B cell (primary cell): ENCODE measurements around the gene MLLT3. TPM values are rescaled to one million over a fixed set of nuclear protein-coding genes. Genes with fewer than 3 reads are reported as not detected.
A peak's percentile ranks its signal among the peaks of the same experiment; 100 is the strongest.

Source experiments
- ATAC-seq: fragments of 200-7000 bp; cut with Tn5 transposase; one replicate; pipeline ENCODE4 v1.10.0; 2021; ENCODE audit warnings: low read depth, mild to moderate bottlenecking, moderate number of reproducible peaks, moderate library complexity
- CTCF ChIA-PET: fragments of 350-600 bp; sonication (Branson Sonifier 250); formaldehyde crosslinking; loops from one replicate; lab custom pipeline; 2021; ENCODE audit warnings: antibody characterized with exemption, inconsistent platforms; lab: Charles Lee
- POLR2A ChIA-PET: fragments of 350-600 bp; sonication (Branson Sonifier 250); formaldehyde crosslinking; loops from one replicate; lab custom pipeline; 2021; ENCODE audit warnings: antibody characterized with exemption; lab: Charles Lee
- DNase-seq: peaks from one replicate; pipeline ENCODE4 v3.0.0; 2013
- H2AFZ ChIP-seq: 2 replicates; pipeline ENCODE4 v1.6.1; 2012; ENCODE audit warnings: mild to moderate bottlenecking, low read depth, low read length; ENCODE audit not compliant: insufficient read depth, poor library complexity, severe bottlenecking
- H3K27ac ChIP-seq, 2 donors: 1 replicate in 1 of 2; 2 replicates in 1 of 2; pipeline ENCODE4 v1.5.1; 2012 to 2013; ENCODE audit warnings: low read length in 2 of 2, mild to moderate bottlenecking in 2 of 2, moderate library complexity in 1 of 2
- H3K27me3 ChIP-seq, 4 experiments: fragments of 200-600 bp in 1 of 4; sonication (generic) in 1 of 4; replicated peaks in 1 of 4; 1 replicate in 2 of 4; 2 replicates in 2 of 4; pipeline versions ENCODE4 v1.6.1 to v1.7.0; 2013 to 2016; ENCODE audit warnings: low read length in 3 of 4, mild to moderate bottlenecking in 2 of 4, mixed read lengths in 1 of 4, moderate library complexity in 1 of 4; ENCODE audit not compliant: insufficient read depth in 4 of 4, control insufficient read depth in 3 of 4; ENCODE audit errors: control extremely low read depth in 1 of 4
- H3K36me3 ChIP-seq, 2 experiments: replicated peaks in 1 of 2; 1 replicate in 1 of 2; 2 replicates in 1 of 2; pipeline versions ENCODE4 v1.6.1 to v1.7.1; 2013; ENCODE audit warnings: low read length in 1 of 2; ENCODE audit not compliant: insufficient read depth in 2 of 2, control insufficient read depth in 1 of 2; ENCODE audit errors: control extremely low read depth in 1 of 2, extremely low read depth in 1 of 2
- H3K4me1 ChIP-seq, 2 donors: fragments of 200-600 bp in 1 of 2; sonication (generic) in 1 of 2; 1 replicate in 1 of 2; 2 replicates in 1 of 2; pipeline versions ENCODE4 v1.5.1 to v1.6.1; 2013 to 2017; ENCODE audit warnings: low read length in 2 of 2; ENCODE audit not compliant: control insufficient read depth in 2 of 2, insufficient read depth in 2 of 2
- H3K4me2 ChIP-seq: replicated peaks from 2 replicates; pipeline ENCODE3; 2012; ENCODE audit warnings: mild to moderate bottlenecking, low read depth, low read length; ENCODE audit not compliant: poor library complexity, severe bottlenecking
- H3K4me3 ChIP-seq, 5 experiments: fragments of 200-600 bp in 1 of 5; sonication (generic) in 1 of 5; 1 replicate in 3 of 5; 2 replicates in 2 of 5; pipeline versions ENCODE4 v1.5.1 to v1.7.0; 2011 to 2016; ENCODE audit warnings: low read length in 4 of 5, mild to moderate bottlenecking in 4 of 5, low read depth in 2 of 5, control low read depth in 1 of 5, moderate library complexity in 1 of 5; ENCODE audit not compliant: insufficient read depth in 1 of 5; ENCODE audit errors: control extremely low read depth in 1 of 5, extremely low read depth in 1 of 5
- H3K79me2 ChIP-seq: fragments of 200-600 bp; sonication (generic); one replicate; pipeline ENCODE4 v1.6.0; 2016; ENCODE audit warnings: low read length; ENCODE audit not compliant: control insufficient read depth, insufficient read depth
- H3K9ac ChIP-seq: fragments of 200-600 bp; sonication (generic); 2 replicates; pipeline ENCODE4 v1.6.1; 2017; ENCODE audit warnings: mild to moderate bottlenecking, low read length, moderate library complexity
- H3K9me3 ChIP-seq, 3 donors: one replicate each; pipeline versions ENCODE4 v1.6.1 to v1.7.1; 2013; ENCODE audit warnings: low read length in 2 of 3; ENCODE audit not compliant: control insufficient read depth in 2 of 3, insufficient read depth in 1 of 3; ENCODE audit errors: control extremely low read depth in 1 of 3
- H4K20me1 ChIP-seq: 2 replicates; pipeline ENCODE4 v1.6.0; 2012; ENCODE audit warnings: mild to moderate bottlenecking, low read length; ENCODE audit not compliant: insufficient read depth, control insufficient read depth, poor library complexity, severe bottlenecking
- H3K27ac Mint-ChIP-seq: one replicate; pipeline ENCODE4 v1.8.0; 2021; ENCODE audit warnings: mixed read lengths
- H3K27me3 Mint-ChIP-seq: one replicate; pipeline ENCODE4 v1.8.0; 2021; ENCODE audit warnings: mixed read lengths
- H3K4me1 Mint-ChIP-seq: one replicate; pipeline ENCODE4 v1.8.0; 2021; ENCODE audit warnings: mixed read lengths
- H3K4me3 Mint-ChIP-seq: one replicate; pipeline ENCODE4 v1.8.0; 2021; ENCODE audit warnings: mixed read lengths
- H3K9me3 Mint-ChIP-seq: one replicate; pipeline ENCODE4 v1.8.0; 2022; ENCODE audit warnings: mixed read lengths; ENCODE audit not compliant: insufficient read depth
- CTCF ChIP-seq: fragments of 200-600 bp; IDR thresholded peaks from one replicate; pipeline ENCODE4 v1.8.0; 2022; ENCODE audit warnings: antibody characterized with exemption, mild to moderate bottlenecking
- EZH2 ChIP-seq: IDR thresholded peaks from 2 replicates; pipeline ENCODE4 v1.6.1; 2012; ENCODE audit warnings: borderline replicate concordance, low read depth, mild to moderate bottlenecking, moderate library complexity, low read length; ENCODE audit not compliant: insufficient read depth, poor library complexity, severe bottlenecking
- WGBS: methylation state at CpG from one replicate; pipeline ENCODE4 v1.1.5; 2013; ENCODE audit warnings: missing lambda C conversion rate; ENCODE audit not compliant: insufficient coverage; 5-methylcytosine and 5-hydroxymethylcytosine counted together
- intact Hi-C: fragments of 100-400 bp; cut with micrococcal nuclease; formaldehyde crosslinking; loops from one replicate; pipeline ENCODE4 v1.10.0; 2022
- polyA minus RNA-seq: library from RNA; depleted of rRNA, polyadenylated mRNA; stranded (reverse); fragments of >200 nt; gene quantifications from 2 replicates; pipeline ENCODE4 v1.2.3, GENCODE V29; 2012
- polyA plus RNA-seq: library from polyadenylated mRNA; depleted of rRNA; stranded (reverse); fragments of >200 nt; gene quantifications from 2 replicates; pipeline ENCODE4 v1.2.3, GENCODE V29; 2012
- total RNA-seq, 2 donors: library from RNA; stranded (reverse); fragments of 120-200 nt in 1 of 2; gene quantifications; 1 replicate in 1 of 2; 2 replicates in 1 of 2; pipeline versions ENCODE4 v1.2.3 to v1.2.4, GENCODE V29; 2013 to 2022

MLLT3 gene
- total RNA-seq (3.2 and 3.4 TPM in 2 replicates), polyA plus RNA-seq (3.6 and 3.8 TPM in 2 replicates), polyA minus RNA-seq (3.5 and 6.1 TPM in 2 replicates)
- 10.6 TPM for total RNA-seq (2013)

- Histone ChIP-seq H4K20me1 (no peaks in the 10 kb centered on the region), H3K4me2 (peak within 1 kb of the TSS; percentile 96), H3K27ac (peak within 1 kb of the TSS; percentile 25 to 40), H3K4me1 (peaks cover 23 to 41% of the 10 kb centered on the region in 2 donors), H3K36me3 (no peaks in the 10 kb centered on the region), H3K9me3 (peaks cover 0 to 4% (median 0%) of the 10 kb centered on the region in 3 donors), H3K27me3 (peaks cover 0 to 15% (median 6%) of the 10 kb centered on the region in 4 experiments), H3K79me2 (no peaks in the 10 kb centered on the region), H2AFZ (peak within 1 kb of the TSS; percentile 88), H3K9ac (peak within 1 kb of the TSS; percentile 88), H3K4me3 (peak within 1 kb of the TSS; percentile 74 to 96 (median 91))
- Mint-ChIP-seq H3K27ac (peak within 1 kb of the TSS; percentile 92), H3K27me3 (peaks cover 18% of the 10 kb centered on the region), H3K4me3 (peak within 1 kb of the TSS; percentile 92), H3K4me1 (peaks cover 38% of the 10 kb centered on the region), H3K9me3 (no peaks in the 10 kb centered on the region)
- ATAC-seq (peak; percentile 89), DNase-seq (peak; percentile 94)
- ChIA-PET CTCF (interaction anchor here (0.6 to 4.1 kb wide), 8 partner anchors 12 to 711 kb away, joined by 3 to 19 read pairs (median 6); partner anchors contain the start of gene FOCAD), POLR2A (interaction anchor here (0.9 to 2.0 kb wide), 2 partner anchors 61 to 713 kb away, joined by 6 to 7 read pairs; partner anchors contain the start of genes FOCAD and KLHL9)
- no peak for TF ChIP-seq EZH2
- TF ChIP-seq CTCF: no peak
- intact Hi-C loops: loop anchor here (1.0 to 5.0 kb wide), 5 partner anchors 62 to 715 kb away; partner anchors contain the start of genes FOCAD, HACD4 and KLHL9
- WGBS: under 1% methylated on average over 34 of the region's 41 CpGs
These were observed at the start of gene MLLT3 for GRCh38 chr9:20622330-20623020. Gene MLLT3, minus strand, starts transcription at chr9:20622499.

GRCh38 chr9:20671635-20672034 lies 49.3 kb upstream of the MLLT3 start:
- 100% methylated on average over 2 of the region's 4 CpGs for WGBS
- Histone ChIP-seq H3K79me2 (no peaks in the 10 kb centered on the region), H3K4me2 (no peak overlapping the region), H3K9me3 (no peaks in the 10 kb centered on the region), H2AFZ (no peak overlapping the region), H3K4me1 (no peaks in the 10 kb centered on the region), H4K20me1 (no peaks in the 10 kb centered on the region), H3K36me3 (no peaks in the 10 kb centered on the region), H3K27ac (no peak overlapping the region), H3K9ac (no peak overlapping the region), H3K4me3 (no peak overlapping the region), H3K27me3 (no peaks in the 10 kb centered on the region)
- DNase-seq: no peak
- no peaks in the 10 kb centered on the region for H3K9me3 Mint-ChIP-seq
- intact Hi-C loops: no loop called here
- no peak overlapping the region for H3K4me3 Mint-ChIP-seq
- POLR2A ChIA-PET: no interaction called here
- peaks cover 8% of the 10 kb centered on the region for H3K27me3 Mint-ChIP-seq
- no peak for ATAC-seq
- TF ChIP-seq CTCF (no peak), EZH2 (no peak)
- CTCF ChIA-PET: no interaction called here
- no peak overlapping the region for H3K27ac Mint-ChIP-seq
- no peaks in the 10 kb centered on the region for H3K4me1 Mint-ChIP-seq
